Stimulated activated naive CD8-positive, alpha-beta T cell treated with anti-CD3 and anti-CD28 coated beads, Interleukin-15, amount 100 ng/mL, for 72 hours (primary cell): Measurements from ENCODE around the gene ULK2.
A peak's percentile ranks its signal among the peaks of the same experiment; 100 is the strongest.
"Not testable (repeated sequence)": the region's sequence is repeated elsewhere in the genome, so short reads cannot be mapped to it uniquely, and the experiment has no call there.

Experiments
- ATAC-seq: fragments of 150-1000 bp; cut with Tn5 transposase; 2 replicates; pipeline ENCODE4 v1.10.0; 2021; ENCODE audit warnings: mild to moderate bottlenecking, moderate library complexity
- DNase-seq, 2 donors: peaks; one replicate each; pipeline ENCODE4 v3.0.0; 2021 to 2022
- H3K27ac Mint-ChIP-seq, 2 donors: one replicate each; pipeline ENCODE4 v1.8.0; 2022; ENCODE audit warnings: mild to moderate bottlenecking in 2 of 2, mixed read lengths in 2 of 2, moderate library complexity in 2 of 2
- H3K27me3 Mint-ChIP-seq: one replicate; pipeline ENCODE4 v1.8.0; 2022; ENCODE audit warnings: mixed read lengths
- H3K4me1 Mint-ChIP-seq: one replicate; pipeline ENCODE4 v1.8.0; 2022; ENCODE audit warnings: mild to moderate bottlenecking, mixed read lengths
- H3K4me3 Mint-ChIP-seq, 2 donors: one replicate each; pipeline ENCODE4 v1.8.0; 2022; ENCODE audit warnings: mild to moderate bottlenecking in 2 of 2, mixed read lengths in 2 of 2, moderate library complexity in 1 of 2
- H3K9me3 Mint-ChIP-seq, 2 donors: one replicate each; pipeline ENCODE4 v1.8.0; 2022; ENCODE audit warnings: mixed read lengths in 2 of 2

ULK2 gene

DNA sequence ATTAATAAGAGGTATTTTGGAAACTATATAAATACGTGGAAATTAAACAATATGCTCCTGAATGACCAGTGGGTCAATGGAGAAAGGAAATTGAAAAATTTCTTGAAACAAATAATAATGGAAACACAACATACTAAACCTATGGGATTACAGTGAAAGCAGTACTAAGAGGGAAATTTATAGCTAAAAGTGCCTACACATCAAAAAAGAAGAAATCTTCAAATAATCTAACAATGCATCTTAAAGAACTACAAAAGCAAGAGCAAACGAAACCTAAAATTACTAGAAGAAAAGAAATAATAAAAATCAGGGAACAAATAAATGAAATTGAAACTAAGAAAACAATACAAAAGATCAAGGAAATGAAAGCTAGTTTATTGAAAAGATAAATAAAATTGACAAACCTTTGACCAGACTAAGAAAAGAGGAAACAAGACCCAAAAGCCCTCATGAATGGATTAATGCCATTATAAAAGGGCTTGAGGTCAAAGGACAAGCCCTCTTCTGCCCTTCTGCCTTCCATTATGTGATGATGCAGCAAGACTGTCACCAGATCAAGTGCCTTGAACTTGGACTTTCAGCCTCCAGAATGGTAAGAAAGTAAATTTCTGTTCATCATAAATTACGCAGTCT lies 75.7 kb downstream of the ULK2 start:
- no peaks in the 10 kb centered on the region for H3K4me1 Mint-ChIP-seq
- ATAC-seq = no peak
- H3K9me3 Mint-ChIP-seq = peaks cover 7 to 8% of the 10 kb centered on the region in 2 donors
- no peak for DNase-seq
- no peak overlapping the region for H3K27ac Mint-ChIP-seq
- H3K4me3 Mint-ChIP-seq = no peak overlapping the region
- H3K27me3 Mint-ChIP-seq = no peaks in the 10 kb centered on the region

- H3K27ac Mint-ChIP-seq = peak overlapping the region in 1 of 2 donors; percentile 76
- H3K27me3 Mint-ChIP-seq = no peaks in the 10 kb centered on the region
- H3K4me1 Mint-ChIP-seq = no peaks in the 10 kb centered on the region
- no peak overlapping the region for H3K4me3 Mint-ChIP-seq
- no peak for DNase-seq
- ATAC-seq = no peak
- no peaks in the 10 kb centered on the region for H3K9me3 Mint-ChIP-seq
Observed at GRCh38 chr17:19787733-19788357, 79.9 kb downstream of the ULK2 start.

DNA sequence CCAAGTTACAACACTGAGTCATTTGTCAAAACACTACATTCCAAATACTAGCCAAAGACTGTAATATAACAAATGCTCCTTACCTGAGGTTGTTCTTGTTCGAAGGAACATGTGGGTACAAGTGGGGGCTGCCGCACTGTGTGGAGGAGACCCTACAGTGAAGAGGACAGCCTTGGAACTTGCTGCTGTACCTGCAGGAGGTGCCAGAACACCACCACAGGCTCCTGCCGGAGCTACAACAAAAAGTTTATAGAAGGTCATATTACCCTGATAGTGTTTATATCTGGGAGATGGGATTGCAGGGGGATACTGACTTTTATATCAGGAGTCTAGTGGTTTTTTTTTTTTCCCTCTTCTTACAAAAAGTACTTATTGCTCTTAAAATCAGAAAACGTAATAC lies 81.9 kb downstream of the ULK2 start:
- ATAC-seq (no peak), DNase-seq (no peak)
- Mint-ChIP-seq H3K4me1 (no peaks in the 10 kb centered on the region), H3K27ac (peak overlapping the region in 1 of 2 donors; percentile 24), H3K9me3 (no peaks in the 10 kb centered on the region), H3K27me3 (no peaks in the 10 kb centered on the region), H3K4me3 (no peak overlapping the region)

GRCh38 chr17:19781488-19782458 lies 86.0 kb downstream of the ULK2 start:
- Mint-ChIP-seq H3K27me3 (no peaks in the 10 kb centered on the region), H3K27ac (no peak overlapping the region), H3K9me3 (no peaks in the 10 kb centered on the region), H3K4me3 (no peak overlapping the region), H3K4me1 (no peaks in the 10 kb centered on the region)
- ATAC-seq (no peak), DNase-seq (no peak)

GRCh38 chr17:19780846-19781245 lies 86.9 kb downstream of the ULK2 start:
- ATAC-seq (no peak), DNase-seq (no peak)
- no peaks in the 10 kb centered on the region for H3K27me3 Mint-ChIP-seq
- H3K4me3 Mint-ChIP-seq = no peak overlapping the region
- no peak overlapping the region for H3K27ac Mint-ChIP-seq
- H3K4me1 Mint-ChIP-seq = no peaks in the 10 kb centered on the region
- H3K9me3 Mint-ChIP-seq = no peaks in the 10 kb centered on the region

DNA sequence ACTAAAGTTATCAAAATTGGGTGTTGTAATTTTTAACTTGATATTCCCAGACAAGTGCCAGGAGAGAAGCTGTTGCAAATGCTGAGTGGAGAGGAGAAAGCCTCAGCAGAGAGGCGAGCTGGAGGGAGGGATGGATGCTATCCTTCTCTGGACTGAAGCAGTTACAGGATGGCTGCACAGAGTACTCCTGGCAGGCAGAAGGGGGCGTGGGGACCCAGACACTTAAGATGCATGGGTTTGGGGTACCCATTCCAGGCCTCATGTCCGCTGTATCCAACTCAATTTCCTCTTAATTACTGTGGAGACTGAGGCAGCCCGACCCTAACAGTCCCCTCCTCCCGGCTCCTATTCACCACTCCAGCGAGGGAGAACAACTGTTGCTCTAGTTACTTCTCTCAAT lies 94.2 kb downstream of the ULK2 start:
- Mint-ChIP-seq H3K27ac (no peak overlapping the region), H3K9me3 (no peaks in the 10 kb centered on the region), H3K4me1 (peaks cover 45% of the 10 kb centered on the region), H3K4me3 (no peak overlapping the region), H3K27me3 (no peaks in the 10 kb centered on the region)
- ATAC-seq = no peak
- no peak for DNase-seq

DNA sequence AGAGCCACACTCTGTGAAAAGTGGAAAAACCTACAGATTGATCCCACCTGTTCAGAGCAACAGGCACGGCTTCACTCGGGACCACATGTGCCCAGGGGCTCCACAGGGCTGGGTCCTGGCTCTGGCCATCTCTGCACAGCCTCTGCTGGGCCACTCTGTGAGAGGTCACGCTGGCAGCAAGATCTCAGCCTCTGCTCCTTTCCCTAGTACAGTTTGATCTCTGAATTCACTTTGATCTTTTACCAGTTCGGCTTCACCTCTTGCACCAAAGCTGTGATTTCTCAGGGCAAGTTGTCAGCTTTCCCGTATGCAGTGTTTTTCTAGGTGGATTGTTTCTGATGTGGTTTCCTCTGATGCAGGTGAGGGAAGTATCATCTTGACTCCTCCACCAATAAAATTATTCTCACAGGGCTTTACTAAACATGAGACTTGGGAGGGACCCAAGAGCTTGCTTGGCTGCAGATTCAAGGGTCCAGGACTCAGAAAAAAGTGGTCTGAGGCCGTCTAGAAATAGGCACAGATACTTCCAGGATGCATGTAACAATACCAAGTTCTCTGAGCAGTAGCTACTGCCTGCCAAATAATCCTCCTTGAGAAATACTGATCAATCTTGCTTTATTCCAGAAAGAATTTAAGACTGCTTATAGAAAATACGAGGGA lies 95.6 kb downstream of the ULK2 start:
- H3K27me3 Mint-ChIP-seq = no peaks in the 10 kb centered on the region
- ATAC-seq = peak; percentile 83
- H3K4me3 Mint-ChIP-seq = peak overlapping the region in 1 of 2 donors; percentile 16
- no peak overlapping the region for H3K27ac Mint-ChIP-seq
- no peaks in the 10 kb centered on the region for H3K9me3 Mint-ChIP-seq
- peaks cover 56% of the 10 kb centered on the region for H3K4me1 Mint-ChIP-seq
- DNase-seq = peak in 1 of 2 donors; percentile 26

- Mint-ChIP-seq H3K27me3 (no peaks in the 10 kb centered on the region), H3K4me1 (peaks cover 64% of the 10 kb centered on the region), H3K4me3 (peak overlapping the region; percentile 16 to 59), H3K27ac (no peak overlapping the region), H3K9me3 (no peaks in the 10 kb centered on the region)
- no peak for ATAC-seq
- DNase-seq = no peak
Observed at GRCh38 chr17:19770985-19771735, 96.6 kb downstream of the ULK2 start.

- Mint-ChIP-seq H3K27ac (no peak overlapping the region), H3K4me1 (peaks cover 64% of the 10 kb centered on the region)
- DNase-seq = no peak
Observed at GRCh38 chr17:19769946-19770652, 97.6 kb downstream of the ULK2 start.

GRCh38 chr17:19768046-19768782 lies 99.5 kb downstream of the ULK2 start:
- Mint-ChIP-seq H3K27ac (peak overlapping the region in 1 of 2 donors; percentile 54), H3K4me1 (peaks cover 61% of the 10 kb centered on the region), H3K27me3 (peaks cover 4% of the 10 kb centered on the region), H3K9me3 (no peaks in the 10 kb centered on the region), H3K4me3 (no peak overlapping the region)
- ATAC-seq = peak; percentile 27
- no peak for DNase-seq

More at GRCh38 chr17:19769946-19770652, 97.6 kb downstream of the ULK2 start:
- H3K9me3 Mint-ChIP-seq = no peaks in the 10 kb centered on the region
- no peak overlapping the region for H3K4me3 Mint-ChIP-seq
- H3K27me3 Mint-ChIP-seq = no peaks in the 10 kb centered on the region
- ATAC-seq = no peak

DNA sequence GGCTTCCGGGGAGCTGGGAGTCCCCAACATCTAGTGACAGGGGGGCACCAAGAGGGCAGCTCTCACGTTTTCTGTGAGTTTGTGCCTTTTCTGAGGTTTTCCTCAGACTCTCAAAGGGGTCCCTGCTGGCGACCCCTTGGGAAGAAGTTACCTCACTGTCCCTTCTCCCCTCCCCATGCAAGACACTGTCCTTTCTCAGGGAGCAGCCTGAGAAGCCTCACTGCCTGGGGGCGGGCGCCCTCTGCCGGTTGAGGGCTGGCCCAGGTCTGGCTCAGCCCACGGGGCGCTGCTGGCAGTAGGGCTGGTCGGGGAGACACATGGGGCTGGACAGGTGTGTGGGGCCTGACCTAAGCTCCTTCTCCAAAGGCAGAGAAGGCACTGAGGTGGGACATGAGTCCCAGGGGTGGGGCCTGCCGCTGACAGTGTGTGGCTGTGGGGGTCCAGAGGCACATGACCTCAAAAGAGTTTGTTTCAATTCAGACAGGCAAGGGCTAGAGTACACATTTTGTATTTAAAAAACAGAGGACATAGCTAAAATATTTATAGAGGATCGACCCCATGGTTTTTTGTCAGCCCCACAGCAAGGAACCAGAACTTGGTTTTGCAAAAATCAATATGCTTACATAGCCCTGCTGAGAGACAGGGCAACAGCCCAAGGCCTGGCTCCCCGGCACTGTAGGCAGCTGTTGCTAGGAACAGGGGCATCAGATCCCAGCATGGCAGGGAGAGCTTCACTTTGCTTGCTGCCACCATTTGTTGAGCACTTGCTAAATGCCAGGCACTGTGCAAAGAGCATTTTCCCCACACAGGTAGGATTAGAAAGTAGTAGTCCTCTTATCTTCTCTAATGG lies 101.1 kb downstream of the ULK2 start:
- Mint-ChIP-seq H3K4me3 (no peak overlapping the region), H3K27ac (no peak overlapping the region), H3K4me1 (peaks cover 58% of the 10 kb centered on the region), H3K9me3 (no peaks in the 10 kb centered on the region), H3K27me3 (peaks cover 5% of the 10 kb centered on the region)
- ATAC-seq = peak; percentile 89
- DNase-seq = peak; percentile 74 to 75

DNA sequence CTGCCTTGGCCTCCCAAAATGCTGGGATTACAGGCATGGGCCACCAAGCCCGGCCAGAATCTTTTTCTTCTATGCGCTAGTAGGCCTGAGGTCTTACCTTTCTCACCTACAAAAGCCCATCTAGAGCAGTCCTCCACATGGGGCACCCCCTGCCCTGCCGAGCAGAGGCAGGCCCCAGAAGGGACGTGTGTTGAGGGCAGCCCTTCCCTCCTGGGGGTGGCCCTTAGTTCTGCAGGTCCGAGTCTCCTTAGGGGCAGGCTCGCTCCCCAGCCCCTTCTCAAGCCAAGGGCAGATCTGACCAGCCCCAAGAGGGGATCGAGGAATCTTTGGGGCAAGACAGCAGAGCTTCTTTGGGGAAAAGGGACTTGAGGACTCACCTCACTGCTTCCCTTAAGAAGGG lies 101.7 kb downstream of the ULK2 start:
- peak; percentile 19 for ATAC-seq
- DNase-seq = no peak
- peaks cover 52% of the 10 kb centered on the region for H3K4me1 Mint-ChIP-seq
- H3K4me3 Mint-ChIP-seq = no peak overlapping the region
- H3K27ac Mint-ChIP-seq = no peak overlapping the region
- H3K9me3 Mint-ChIP-seq = no peaks in the 10 kb centered on the region
- peaks cover 5% of the 10 kb centered on the region for H3K27me3 Mint-ChIP-seq

DNA sequence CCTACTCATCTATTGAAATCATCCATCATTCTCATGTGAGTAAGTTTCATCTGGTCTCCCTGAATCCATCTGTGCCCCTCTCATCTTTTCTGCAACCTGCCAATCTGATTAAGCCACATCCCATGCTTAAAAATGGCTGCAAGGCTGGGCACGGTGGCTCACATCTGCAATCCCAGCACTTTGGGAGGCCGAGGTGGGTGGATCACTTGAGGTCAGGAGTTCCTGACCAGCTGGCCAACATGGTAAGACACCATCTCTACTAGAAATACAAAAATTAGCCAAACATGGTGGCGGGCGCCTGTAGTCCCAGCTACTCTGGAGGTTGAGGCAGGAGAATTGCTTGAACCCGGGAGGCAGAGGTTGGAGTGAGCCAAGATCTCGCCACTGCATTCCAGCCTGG lies 103.7 kb downstream of the ULK2 start:
- not testable (repeated sequence) for H3K27me3 Mint-ChIP-seq, H3K27ac Mint-ChIP-seq, H3K9me3 Mint-ChIP-seq, ATAC-seq, H3K4me3 Mint-ChIP-seq, DNase-seq
- H3K4me1 Mint-ChIP-seq = peaks cover 35% of the 10 kb centered on the region
